ENCODE measurements around the gene OSTM1. TPM values are rescaled to one million over a fixed set of nuclear protein-coding genes. Genes with fewer than 3 reads are reported as not detected.

Gene OSTM1
- total and polyA plus RNA-seq, 10 of the 15 experiments (the other 5 are each of a cell fraction or from before 2014, with no cell fraction given), result 3.0 to 17.1 (median 5.8) TPM

DNA sequence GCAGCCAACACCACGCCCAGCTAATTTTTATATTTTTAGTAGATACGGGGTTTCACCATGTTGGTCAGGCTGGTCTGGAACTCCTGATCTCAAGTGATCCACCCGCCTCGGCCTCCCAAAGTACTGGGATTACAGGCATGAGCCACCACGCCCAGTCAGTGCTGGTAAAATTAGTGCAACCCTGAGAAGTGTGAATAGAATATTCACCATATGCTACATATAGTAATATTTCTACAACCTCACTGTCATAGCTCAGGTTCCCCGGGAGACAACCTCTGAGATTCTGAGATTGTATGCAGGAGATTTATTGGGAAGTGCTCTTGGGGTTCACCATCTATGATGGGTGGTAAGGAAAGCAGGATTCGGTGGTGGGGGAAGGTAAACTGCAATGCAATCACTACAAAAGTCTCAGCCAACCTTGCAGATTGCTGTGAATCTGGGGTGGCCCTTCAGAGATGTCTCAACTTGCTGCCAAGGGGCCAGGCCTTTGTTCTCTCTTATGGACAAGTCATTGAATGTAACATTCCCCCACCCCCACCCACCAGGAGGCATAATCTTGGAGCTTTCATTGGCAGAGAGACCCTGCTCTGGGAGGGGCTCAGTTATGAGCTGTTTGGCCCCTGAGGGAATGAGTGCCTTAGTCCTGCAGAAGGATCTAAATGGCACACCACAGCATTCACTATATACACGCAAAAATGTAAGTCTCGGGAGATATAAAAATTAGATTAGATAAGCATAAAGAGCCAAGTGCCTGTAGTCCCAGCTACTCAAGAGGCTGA lies 82.6 kb downstream of the OSTM1 start (continued):
- TF ChIP-seq ZNF384 (IDR thresholded peaks at IDR 0.05; ENCODE audit: borderline replicate concordance, low read depth, low read length), result no peak
- TF ChIP-seq E4F1 (IDR thresholded peaks at IDR 0.05; ENCODE audit: borderline replicate concordance, partially characterized antibody), result no peak
- TF ChIP-seq, protein P1, sequence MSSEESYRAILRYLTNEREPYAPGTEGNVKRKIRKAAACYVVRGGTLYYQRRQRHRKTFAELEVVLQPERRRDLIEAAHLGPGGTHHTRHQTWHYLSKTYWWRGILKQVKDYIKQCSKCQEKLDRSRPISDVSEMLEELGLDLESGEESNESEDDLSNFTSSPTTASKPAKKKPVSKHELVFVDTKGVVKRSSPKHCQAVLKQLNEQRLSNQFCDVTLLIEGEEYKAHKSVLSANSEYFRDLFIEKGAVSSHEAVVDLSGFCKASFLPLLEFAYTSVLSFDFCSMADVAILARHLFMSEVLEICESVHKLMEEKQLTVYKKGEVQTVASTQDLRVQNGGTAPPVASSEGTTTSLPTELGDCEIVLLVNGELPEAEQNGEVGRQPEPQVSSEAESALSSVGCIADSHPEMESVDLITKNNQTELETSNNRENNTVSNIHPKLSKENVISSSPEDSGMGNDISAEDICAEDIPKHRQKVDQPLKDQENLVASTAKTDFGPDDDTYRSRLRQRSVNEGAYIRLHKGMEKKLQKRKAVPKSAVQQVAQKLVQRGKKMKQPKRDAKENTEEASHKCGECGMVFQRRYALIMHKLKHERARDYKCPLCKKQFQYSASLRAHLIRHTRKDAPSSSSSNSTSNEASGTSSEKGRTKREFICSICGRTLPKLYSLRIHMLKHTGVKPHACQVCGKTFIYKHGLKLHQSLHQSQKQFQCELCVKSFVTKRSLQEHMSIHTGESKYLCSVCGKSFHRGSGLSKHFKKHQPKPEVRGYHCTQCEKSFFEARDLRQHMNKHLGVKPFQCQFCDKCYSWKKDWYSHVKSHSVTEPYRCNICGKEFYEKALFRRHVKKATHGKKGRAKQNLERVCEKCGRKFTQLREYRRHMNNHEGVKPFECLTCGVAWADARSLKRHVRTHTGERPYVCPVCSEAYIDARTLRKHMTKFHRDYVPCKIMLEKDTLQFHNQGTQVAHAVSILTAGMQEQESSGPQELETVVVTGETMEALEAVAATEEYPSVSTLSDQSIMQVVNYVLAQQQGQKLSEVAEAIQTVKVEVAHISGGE (CRISPR knock-in tag; IDR thresholded peaks at IDR 0.05), result no peak
- TF ChIP-seq, protein P2, sequence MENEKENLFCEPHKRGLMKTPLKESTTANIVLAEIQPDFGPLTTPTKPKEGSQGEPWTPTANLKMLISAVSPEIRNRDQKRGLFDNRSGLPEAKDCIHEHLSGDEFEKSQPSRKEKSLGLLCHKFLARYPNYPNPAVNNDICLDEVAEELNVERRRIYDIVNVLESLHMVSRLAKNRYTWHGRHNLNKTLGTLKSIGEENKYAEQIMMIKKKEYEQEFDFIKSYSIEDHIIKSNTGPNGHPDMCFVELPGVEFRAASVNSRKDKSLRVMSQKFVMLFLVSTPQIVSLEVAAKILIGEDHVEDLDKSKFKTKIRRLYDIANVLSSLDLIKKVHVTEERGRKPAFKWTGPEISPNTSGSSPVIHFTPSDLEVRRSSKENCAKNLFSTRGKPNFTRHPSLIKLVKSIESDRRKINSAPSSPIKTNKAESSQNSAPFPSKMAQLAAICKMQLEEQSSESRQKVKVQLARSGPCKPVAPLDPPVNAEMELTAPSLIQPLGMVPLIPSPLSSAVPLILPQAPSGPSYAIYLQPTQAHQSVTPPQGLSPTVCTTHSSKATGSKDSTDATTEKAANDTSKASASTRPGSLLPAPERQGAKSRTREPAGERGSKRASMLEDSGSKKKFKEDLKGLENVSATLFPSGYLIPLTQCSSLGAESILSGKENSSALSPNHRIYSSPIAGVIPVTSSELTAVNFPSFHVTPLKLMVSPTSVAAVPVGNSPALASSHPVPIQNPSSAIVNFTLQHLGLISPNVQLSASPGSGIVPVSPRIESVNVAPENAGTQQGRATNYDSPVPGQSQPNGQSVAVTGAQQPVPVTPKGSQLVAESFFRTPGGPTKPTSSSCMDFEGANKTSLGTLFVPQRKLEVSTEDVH (IDR thresholded peaks at IDR 0.05; ENCODE audit: low read depth, partially characterized antibody), result no peak
- no peak for TF ChIP-seq KLF5 (IDR thresholded peaks at IDR 0.05; ENCODE audit: partially characterized antibody)
- TF ChIP-seq DPF2 (IDR thresholded peaks at IDR 0.05), result no peak

Small RNA genes within 50 kb of the gene (small RNA-seq; reads per million reads assigned to genes)
- gene RF00019, result not detected

Other genes starting within 250 kb of the OSTM1 start
- gene SEC63, start 116.5 kb downstream of the OSTM1 start, total RNA-seq (2014; rRNA removed), result 10.1 and 12.9 TPM in 2 replicates
- gene SEC63, start 116.5 kb downstream of the OSTM1 start, total RNA-seq (2014; rRNA removed; fragmentation: Illumina TruSeq; extraction: Trizol), result 20.5 and 20.7 TPM in 2 replicates
- gene SEC63, start 116.5 kb downstream of the OSTM1 start, total RNA-seq (2021), result 63.1 and 73.0 TPM in 2 replicates
- gene SEC63, start 116.5 kb downstream of the OSTM1 start, polyA plus RNA-seq (2011; rRNA removed), result 44.4 and 78.7 TPM in 2 replicates
- gene SEC63, start 116.5 kb downstream of the OSTM1 start, polyA plus RNA-seq (2014; fragmentation: Illumina TruSeq; extraction: Trizol), result 40.0 and 53.2 TPM in 2 replicates
- 10 to 100 TPM; 22.9 to 28.5 TPM for gene SEC63, start 116.5 kb downstream of the OSTM1 start, polyA plus RNA-seq (2014; fragmentation: Nextera tagmentation; extraction: Ambion mirVana)
- 24.5 and 26.5 TPM in 2 replicates for gene SEC63, start 116.5 kb downstream of the OSTM1 start, polyA plus RNA-seq (2014; rRNA removed)
- gene SEC63, start 116.5 kb downstream of the OSTM1 start, polyA plus RNA-seq (2016; fragmentation: Nextera tagmentation; extraction: Ambion mirVana), result 10 to 100 TPM; 83.2 to 87.0 TPM
- not detected in 2 replicates for gene NR2E1, start 91.3 kb upstream of the OSTM1 start, total RNA-seq (2014; rRNA removed)
- not detected in 2 replicates for gene NR2E1, start 91.3 kb upstream of the OSTM1 start, total RNA-seq (2014; rRNA removed; fragmentation: Illumina TruSeq; extraction: Trizol)
- not detected in 2 replicates for gene NR2E1, start 91.3 kb upstream of the OSTM1 start, total RNA-seq (2021)
- not detected in 2 replicates for gene NR2E1, start 91.3 kb upstream of the OSTM1 start, polyA plus RNA-seq (2011; rRNA removed)
- gene NR2E1, start 91.3 kb upstream of the OSTM1 start, polyA plus RNA-seq (2014; fragmentation: Illumina TruSeq; extraction: Trizol), result not detected in 2 replicates
- gene NR2E1, start 91.3 kb upstream of the OSTM1 start, polyA plus RNA-seq (2014; fragmentation: Nextera tagmentation; extraction: Ambion mirVana), result not detected
- gene NR2E1, start 91.3 kb upstream of the OSTM1 start, polyA plus RNA-seq (2014; rRNA removed), result not detected in 2 replicates
- gene NR2E1, start 91.3 kb upstream of the OSTM1 start, polyA plus RNA-seq (2016; fragmentation: Nextera tagmentation; extraction: Ambion mirVana), result not detected
- 82.3 and 103 TPM in 2 replicates for gene SNX3, start 186.3 kb upstream of the OSTM1 start, total RNA-seq (2014; rRNA removed)
- 91.2 and 98.9 TPM in 2 replicates for gene SNX3, start 186.3 kb upstream of the OSTM1 start, total RNA-seq (2014; rRNA removed; fragmentation: Illumina TruSeq; extraction: Trizol)
- 70.0 and 72.6 TPM in 2 replicates for gene SNX3, start 186.3 kb upstream of the OSTM1 start, total RNA-seq (2021)
- 297 and 428 TPM in 2 replicates for gene SNX3, start 186.3 kb upstream of the OSTM1 start, polyA plus RNA-seq (2011; rRNA removed)
- 152 and 161 TPM in 2 replicates for gene SNX3, start 186.3 kb upstream of the OSTM1 start, polyA plus RNA-seq (2014; fragmentation: Illumina TruSeq; extraction: Trizol)
- 10 to 100 TPM; 43.7 to 78.6 TPM for gene SNX3, start 186.3 kb upstream of the OSTM1 start, polyA plus RNA-seq (2014; fragmentation: Nextera tagmentation; extraction: Ambion mirVana)
- gene SNX3, start 186.3 kb upstream of the OSTM1 start, polyA plus RNA-seq (2014; rRNA removed), result 92.2 and 95.0 TPM in 2 replicates
- gene SNX3, start 186.3 kb upstream of the OSTM1 start, polyA plus RNA-seq (2016; fragmentation: Nextera tagmentation; extraction: Ambion mirVana), result 100 to 1,000 TPM; 161 to 170 TPM
- gene AFG1L, start 220.3 kb upstream of the OSTM1 start, total RNA-seq (2014; rRNA removed), result 2.4 and 3.1 TPM in 2 replicates
- 5.1 and 5.2 TPM in 2 replicates for gene AFG1L, start 220.3 kb upstream of the OSTM1 start, total RNA-seq (2014; rRNA removed; fragmentation: Illumina TruSeq; extraction: Trizol)
- gene AFG1L, start 220.3 kb upstream of the OSTM1 start, total RNA-seq (2021), result 8.2 and 9.9 TPM in 2 replicates
- 4.9 and 5.5 TPM in 2 replicates for gene AFG1L, start 220.3 kb upstream of the OSTM1 start, polyA plus RNA-seq (2011; rRNA removed)
- gene AFG1L, start 220.3 kb upstream of the OSTM1 start, polyA plus RNA-seq (2014; fragmentation: Illumina TruSeq; extraction: Trizol), result 3.1 and 4.1 TPM in 2 replicates
- 1 to 10 TPM; 2.4 to 3.6 TPM for gene AFG1L, start 220.3 kb upstream of the OSTM1 start, polyA plus RNA-seq (2014; fragmentation: Nextera tagmentation; extraction: Ambion mirVana)
- gene AFG1L, start 220.3 kb upstream of the OSTM1 start, polyA plus RNA-seq (2014; rRNA removed), result 2.0 and 2.3 TPM in 2 replicates
- gene AFG1L, start 220.3 kb upstream of the OSTM1 start, polyA plus RNA-seq (2016; fragmentation: Nextera tagmentation; extraction: Ambion mirVana), result 1 to 10 TPM; 6.1 to 9.0 TPM